HepG2 (cell line): ENCODE data around the gene STK11. TPM values are rescaled to one million over a fixed set of nuclear protein-coding genes. Genes with fewer than 3 reads are reported as not detected.
A peak's percentile ranks its signal among the peaks of the same experiment; 100 is the strongest.
"Not testable (repeated sequence)": the region's sequence is repeated elsewhere in the genome, so short reads cannot be mapped to it uniquely, and the experiment has no call there.

Experiments used
- HDAC1 ChIP-seq: sonication (generic); formaldehyde crosslinking; IDR thresholded peaks from 2 replicates; pipeline ENCODE4 v1.5.1; 2020; ENCODE audit warnings: mild to moderate bottlenecking, missing genetic modification reagents
- HNF4G ChIP-seq, 2 experiments: sonication (generic) in 1 of 2; formaldehyde crosslinking in 1 of 2; IDR thresholded peaks; 2 replicates each; pipeline versions ENCODE4 v1.4.0 to v1.6.1; 2011 to 2020; ENCODE audit warnings: borderline replicate concordance in 2 of 2, low read depth in 2 of 2, mild to moderate bottlenecking in 2 of 2, low read length in 1 of 2, missing genetic modification reagents in 1 of 2, moderate library complexity in 1 of 2
- IRF2 ChIP-seq: IDR thresholded peaks from 2 replicates; pipeline ENCODE4 v1.6.1; 2018; ENCODE audit warnings: missing genetic modification reagents, missing compliant biosample characterization
- NFAT5 ChIP-seq: sonication (generic); formaldehyde crosslinking; IDR thresholded peaks from 2 replicates; pipeline ENCODE4 v1.4.0; 2020; ENCODE audit warnings: missing genetic modification reagents
- PHF5A ChIP-seq: IDR thresholded peaks from one replicate; pipeline ENCODE4 v1.6.1; 2018; ENCODE audit warnings: low read depth, missing genetic modification reagents; ENCODE audit not compliant: unreplicated experiment
- SALL1 ChIP-seq: sonication (generic); formaldehyde crosslinking; IDR thresholded peaks from 2 replicates; pipeline ENCODE4 v1.8.0; 2022; ENCODE audit warnings: mild to moderate bottlenecking, missing genetic modification reagents
- SKIL ChIP-seq: sonication (generic); formaldehyde crosslinking; IDR thresholded peaks from 2 replicates; pipeline ENCODE4 v1.8.0; 2022; ENCODE audit warnings: missing genetic modification reagents, mild to moderate bottlenecking, moderate library complexity, borderline replicate concordance
- SOX13 ChIP-seq, 3 experiments: fragments of 450-650 bp in 1 of 3; sonication (generic) in 1 of 3; formaldehyde crosslinking in 1 of 3; IDR thresholded peaks in 2 of 3; conservative IDR thresholded peaks in 1 of 3; 2 replicates each; pipeline versions ENCODE4 v1.5.0 to v1.6.1; 2016 to 2020; ENCODE audit warnings: antibody characterized with exemption in 1 of 3, mild to moderate bottlenecking in 1 of 3, missing compliant biosample characterization in 1 of 3, missing genetic modification reagents in 1 of 3, moderate library complexity in 1 of 3
- SP5 ChIP-seq: IDR thresholded peaks from 2 replicates; pipeline ENCODE4 v1.6.1; 2016; ENCODE audit warnings: low read depth, borderline replicate concordance
- THRA ChIP-seq: sonication (generic); formaldehyde crosslinking; IDR thresholded peaks from 2 replicates; pipeline ENCODE4 v1.4.0; 2020; ENCODE audit warnings: missing genetic modification reagents, borderline replicate concordance
- ZNF18 ChIP-seq: sonication (generic); formaldehyde crosslinking; IDR thresholded peaks from 2 replicates; pipeline ENCODE4 v1.8.0; 2022; ENCODE audit warnings: mild to moderate bottlenecking, missing genetic modification reagents; ENCODE audit not compliant: insufficient replicate concordance
- ZNF296 ChIP-seq: sonication (generic); formaldehyde crosslinking; conservative IDR thresholded peaks from 2 replicates; pipeline ENCODE4 v1.5.0; 2020; ENCODE audit warnings: mild to moderate bottlenecking, missing genetic modification reagents
- polyA plus RNA-seq, 8 experiments: library from polyadenylated mRNA; depleted of rRNA in 3 of 8; stranded (reverse) in 7 of 8; unstranded in 1 of 8; fragments of >200 nt; fragmentation: Illumina TruSeq in 4 of 8; extraction: Trizol in 4 of 8; gene quantifications; 2 replicates each; pipeline versions ENCODE4 v1.2.1 to v1.2.3, GENCODE V29; 2011 to 2016; ENCODE audit warnings: low read depth in 4 of 8, missing spikeins in 1 of 8, mixed read lengths in 1 of 8; ENCODE audit not compliant: insufficient read depth in 1 of 8
- total RNA-seq, 5 experiments: library from RNA; depleted of rRNA; stranded (reverse); fragments of >200 nt; fragmentation: Illumina TruSeq; extraction: Trizol; gene quantifications; 2 replicates each; pipeline ENCODE4 v1.2.3, GENCODE V29; 2016; ENCODE audit warnings: low read depth in 1 of 5
- TF ChIP-seq, protein P1 (sequence below): sonication (generic); formaldehyde crosslinking; IDR thresholded peaks from 2 replicates; pipeline ENCODE4 v1.5.1; 2020; ENCODE audit warnings: mild to moderate bottlenecking, moderate library complexity, missing genetic modification reagents

STK11 gene
- total and polyA plus RNA-seq, 2 of the 13 experiments (the other 11 are each of a cell fraction or from before 2014, with no cell fraction given): 27.5 to 43.6 TPM

DNA sequence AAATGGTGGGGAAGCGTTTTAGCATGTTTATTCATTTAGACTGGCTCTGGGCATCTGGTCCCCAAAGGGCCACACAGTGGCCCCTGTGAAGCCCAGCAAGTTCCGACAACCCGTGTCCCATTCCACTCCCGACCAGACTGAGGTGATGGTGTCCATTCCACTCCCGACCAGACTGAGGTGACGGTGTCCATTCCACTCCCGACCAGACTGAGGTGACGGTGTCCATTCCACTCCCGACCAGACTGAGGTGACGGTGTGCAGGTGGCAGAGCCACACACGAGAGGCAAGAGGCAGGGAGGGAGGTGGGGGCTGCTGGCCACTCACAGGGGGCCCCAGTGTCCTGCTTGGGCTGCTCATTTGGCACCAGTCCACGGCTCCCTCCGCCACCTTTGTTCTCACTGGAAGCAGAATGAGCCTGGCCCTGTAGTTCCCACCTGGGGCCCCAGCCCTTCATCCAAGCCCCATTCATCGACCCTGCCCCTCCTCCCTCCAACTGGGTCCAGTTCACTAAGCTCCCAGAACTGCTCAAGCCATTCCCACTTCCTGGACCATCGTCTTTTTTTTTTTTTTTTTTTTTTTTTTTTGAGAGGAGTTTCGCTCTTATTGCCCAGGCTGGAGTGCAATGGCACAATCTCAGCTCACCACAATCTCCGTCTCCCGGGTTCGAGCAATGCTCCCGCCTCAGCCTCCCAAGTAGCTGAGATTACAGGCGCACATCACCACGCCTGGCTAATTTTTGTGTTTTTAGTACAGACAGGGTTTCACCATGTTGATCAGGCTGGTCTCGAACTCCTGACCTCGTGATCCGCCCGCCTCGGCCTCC lies 40.9 kb downstream of the STK11 start (continued):
- TF ChIP-seq ZNF18 (CRISPR knock-in tag) (peak; percentile 95), HDAC1 (peak; percentile 28), SOX13 (CRISPR knock-in tag; conservative IDR thresholded peaks at IDR 0.05 in 1 of 2, IDR thresholded peaks at IDR 0.05 in 1 of 2) (peak in 1 of 2 experiments; percentile 67; a peak in 1 of 4 replicates), SALL1 (CRISPR knock-in tag) (peak; percentile 58), IRF2 (CRISPR knock-in tag) (peak; percentile 9; the same call in 1 of the 2 replicates), THRA (peak; percentile 59; the same call in 1 of the 2 replicates), ZNF296 (CRISPR knock-in tag) (peak; percentile 78), PHF5A (CRISPR knock-in tag) (peak; percentile 14), SP5 (CRISPR knock-in tag) (peak; percentile 67; the same call in 1 of the 2 replicates), NFAT5 (CRISPR knock-in tag) (0 out of 2 replicates have a peak, but pooled peaks have one; percentile 53), HNF4G (IDR thresholded peaks at IDR 0.05; ENCODE audit: borderline replicate concordance, low read depth, low read length) (0 out of 2 replicates have a peak, but pooled peaks have one; percentile 40), HNF4G (CRISPR knock-in tag; IDR thresholded peaks at IDR 0.05; ENCODE audit: borderline replicate concordance, low read depth) (peak; percentile 52; the same call in 1 of the 2 replicates), SKIL (CRISPR knock-in tag) (peak; percentile 13; the same call in 1 of the 2 replicates)
- not testable (repeated sequence) for TF ChIP-seq SOX13 (IDR thresholded peaks at IDR 0.05)
- TF ChIP-seq, protein P1, sequence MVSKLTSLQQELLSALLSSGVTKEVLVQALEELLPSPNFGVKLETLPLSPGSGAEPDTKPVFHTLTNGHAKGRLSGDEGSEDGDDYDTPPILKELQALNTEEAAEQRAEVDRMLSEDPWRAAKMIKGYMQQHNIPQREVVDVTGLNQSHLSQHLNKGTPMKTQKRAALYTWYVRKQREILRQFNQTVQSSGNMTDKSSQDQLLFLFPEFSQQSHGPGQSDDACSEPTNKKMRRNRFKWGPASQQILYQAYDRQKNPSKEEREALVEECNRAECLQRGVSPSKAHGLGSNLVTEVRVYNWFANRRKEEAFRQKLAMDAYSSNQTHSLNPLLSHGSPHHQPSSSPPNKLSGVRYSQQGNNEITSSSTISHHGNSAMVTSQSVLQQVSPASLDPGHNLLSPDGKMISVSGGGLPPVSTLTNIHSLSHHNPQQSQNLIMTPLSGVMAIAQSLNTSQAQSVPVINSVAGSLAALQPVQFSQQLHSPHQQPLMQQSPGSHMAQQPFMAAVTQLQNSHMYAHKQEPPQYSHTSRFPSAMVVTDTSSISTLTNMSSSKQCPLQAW (CRISPR knock-in tag): peak; percentile 59; the same call in 1 of the 2 replicates
